ENCODE results near the gene ZNF880. TPM values are rescaled to one million over a fixed set of nuclear protein-coding genes. Genes with fewer than 3 reads are reported as not detected.

ZNF880 gene
- 6.7 and 6.9 TPM in 2 replicates for total RNA-seq (2022)
- percentile 50 among the genes with signal in this experiment for Bru-seq, nascent RNA
- BruChase-seq, experiment 1, labeled RNA remaining after a 6-hour chase = percentile 54 among the genes with signal in this experiment
- BruChase-seq, experiment 2, labeled RNA remaining after a 2-hour chase = percentile 50 among the genes with signal in this experiment
- long read RNA-seq, transcript ZNF880-206 (4 exons, 953 nt) = major isoform, 6 of 11 reads
- long read RNA-seq, partial matches to known transcripts = 0 of 11 reads
- long read RNA-seq, other reads (novel, unspliced or antisense) = 0 of 11 reads

DNA sequence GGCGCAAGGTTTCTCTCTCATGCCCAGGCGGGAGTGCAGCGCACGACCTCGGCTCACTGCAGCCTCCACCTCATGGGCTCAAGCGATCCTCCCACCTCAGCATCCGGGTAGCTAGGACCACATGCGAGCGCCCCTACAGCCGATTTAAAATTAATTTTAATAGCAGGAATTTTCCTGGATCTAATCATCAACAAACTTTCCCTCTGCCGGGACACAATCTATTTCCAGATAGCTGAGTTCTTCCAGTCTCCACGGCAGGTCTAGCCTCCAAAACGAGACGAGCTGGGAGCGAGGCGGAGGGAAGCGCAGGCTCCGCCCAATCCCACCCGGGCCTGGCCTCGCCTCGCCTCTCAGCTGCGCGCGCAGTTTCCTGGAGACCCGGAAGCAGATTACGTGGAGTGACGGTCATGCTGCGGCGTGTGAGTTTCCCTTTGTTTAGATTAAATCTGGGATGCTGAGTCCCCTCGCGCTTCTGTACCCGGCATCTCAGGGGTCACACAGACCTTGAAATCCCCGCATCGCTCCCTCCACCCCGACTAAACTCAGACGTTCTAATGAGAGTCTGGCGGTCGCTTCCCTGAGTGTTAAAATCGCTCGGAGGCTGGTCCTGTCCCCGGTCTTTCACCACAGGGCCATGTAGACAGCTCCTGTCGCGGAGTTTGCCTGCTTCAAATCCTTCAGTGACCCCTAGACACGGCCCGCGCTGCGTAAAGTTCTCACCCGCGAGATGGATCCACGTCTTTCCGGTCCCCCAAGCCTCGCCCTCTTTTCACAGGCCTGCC, at the start of gene ZNF880:
ZNF880 (plus strand) TSS at position 365 of the 782 bp plus-strand sequence; CDS start at position 408, 43 bp downstream.
- Mint-ChIP-seq H3K4me1 (ENCODE audit: insufficient read depth, unreplicated experiment) (no peaks in the 10 kb centered on the region), H3K27me3 (ENCODE audit: insufficient read depth, unreplicated experiment) (no peaks in the 10 kb centered on the region), H3K36me3 (ENCODE audit: insufficient read depth, unreplicated experiment) (peaks cover 12% of the 10 kb centered on the region), H3K4me3 (ENCODE audit: unreplicated experiment) (peak within 1 kb of the TSS; percentile 80), H3K9me3 (ENCODE audit: unreplicated experiment) (peaks cover 8% of the 10 kb centered on the region), H3K27ac (ENCODE audit: low read depth, unreplicated experiment) (peak within 1 kb of the TSS; percentile 86)
- ChIA-PET CTCF (interaction anchor here (0.6 kb wide), 1 partner anchor 479 kb away, joined by 4 read pairs; no protein-coding TSS in a partner anchor), POLR2A (no interaction called here)
- intact Hi-C loops (cut with micrococcal nuclease) = no loop called here
- peak; percentile 73 for DNase-seq (ENCODE audit: unreplicated experiment)
- TF ChIP-seq, protein P1, sequence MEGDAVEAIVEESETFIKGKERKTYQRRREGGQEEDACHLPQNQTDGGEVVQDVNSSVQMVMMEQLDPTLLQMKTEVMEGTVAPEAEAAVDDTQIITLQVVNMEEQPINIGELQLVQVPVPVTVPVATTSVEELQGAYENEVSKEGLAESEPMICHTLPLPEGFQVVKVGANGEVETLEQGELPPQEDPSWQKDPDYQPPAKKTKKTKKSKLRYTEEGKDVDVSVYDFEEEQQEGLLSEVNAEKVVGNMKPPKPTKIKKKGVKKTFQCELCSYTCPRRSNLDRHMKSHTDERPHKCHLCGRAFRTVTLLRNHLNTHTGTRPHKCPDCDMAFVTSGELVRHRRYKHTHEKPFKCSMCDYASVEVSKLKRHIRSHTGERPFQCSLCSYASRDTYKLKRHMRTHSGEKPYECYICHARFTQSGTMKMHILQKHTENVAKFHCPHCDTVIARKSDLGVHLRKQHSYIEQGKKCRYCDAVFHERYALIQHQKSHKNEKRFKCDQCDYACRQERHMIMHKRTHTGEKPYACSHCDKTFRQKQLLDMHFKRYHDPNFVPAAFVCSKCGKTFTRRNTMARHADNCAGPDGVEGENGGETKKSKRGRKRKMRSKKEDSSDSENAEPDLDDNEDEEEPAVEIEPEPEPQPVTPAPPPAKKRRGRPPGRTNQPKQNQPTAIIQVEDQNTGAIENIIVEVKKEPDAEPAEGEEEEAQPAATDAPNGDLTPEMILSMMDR (IDR thresholded peaks at IDR 0.05; ENCODE audit: unreplicated experiment) = no peak
- BruUV-seq (replicated peaks) = TSS peak; percentile 77

DNA sequence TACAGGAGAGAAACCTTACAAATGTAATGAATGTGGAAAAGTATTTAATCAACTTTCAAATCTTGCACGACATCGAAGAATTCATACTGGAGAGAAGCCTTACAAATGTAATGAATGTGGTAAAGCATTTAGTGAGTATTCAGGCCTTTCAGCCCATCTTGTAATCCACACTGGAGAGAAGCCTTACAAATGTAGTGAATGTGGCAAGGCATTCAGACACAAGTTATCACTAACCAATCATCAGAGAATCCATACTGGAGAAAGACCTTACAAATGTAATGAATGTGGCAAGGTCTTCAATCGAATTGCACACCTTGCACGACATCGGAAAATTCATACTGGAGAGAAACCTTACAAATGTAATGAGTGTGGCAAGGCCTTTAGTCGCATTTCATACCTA, 47.3 kb upstream of the ZNF880 start:
- no peak overlapping the region for H3K27ac Mint-ChIP-seq (ENCODE audit: low read depth, unreplicated experiment)
- no peaks in the 10 kb centered on the region for H3K4me1 Mint-ChIP-seq (ENCODE audit: insufficient read depth, unreplicated experiment)
- H3K9me3 Mint-ChIP-seq (ENCODE audit: unreplicated experiment) = peaks cover 37% of the 10 kb centered on the region
- peaks cover 62% of the 10 kb centered on the region for H3K36me3 Mint-ChIP-seq (ENCODE audit: insufficient read depth, unreplicated experiment)
- DNase-seq (ENCODE audit: unreplicated experiment) = no peak
- no TSS peak for BruUV-seq (replicated peaks)
- TF ChIP-seq, protein P1 (IDR thresholded peaks at IDR 0.05; ENCODE audit: unreplicated experiment) = no peak
- no peaks in the 10 kb centered on the region for H3K27me3 Mint-ChIP-seq (ENCODE audit: insufficient read depth, unreplicated experiment)
- ChIA-PET POLR2A (no interaction called here), CTCF (no interaction called here)
- H3K4me3 Mint-ChIP-seq (ENCODE audit: unreplicated experiment) = no peak overlapping the region
- intact Hi-C loops (cut with micrococcal nuclease) = no loop called here

DNA sequence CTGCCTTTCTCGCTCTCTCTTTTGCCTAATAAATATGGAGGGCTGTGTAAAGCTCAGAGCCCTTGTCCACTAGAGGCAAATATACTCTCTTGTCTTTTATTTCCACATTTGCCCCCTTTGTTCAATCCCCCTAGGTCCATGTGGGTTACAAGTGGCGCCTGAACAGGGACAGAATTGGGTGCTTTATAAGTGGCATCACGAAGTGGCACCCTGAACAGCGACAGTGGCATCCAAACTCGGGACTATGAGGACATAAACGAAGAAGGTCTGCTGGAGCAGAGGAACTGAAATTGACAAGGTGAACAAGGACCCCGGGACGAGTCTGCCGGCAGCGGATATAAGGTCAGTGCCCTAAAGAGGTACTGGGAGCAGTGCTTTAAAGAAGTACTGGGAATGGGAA, 38.0 kb upstream of the ZNF880 start:
- H3K9me3 Mint-ChIP-seq (ENCODE audit: unreplicated experiment) = peaks cover 27% of the 10 kb centered on the region
- no peaks in the 10 kb centered on the region for H3K27me3 Mint-ChIP-seq (ENCODE audit: insufficient read depth, unreplicated experiment)
- no peak for DNase-seq (ENCODE audit: unreplicated experiment)
- intact Hi-C loops (cut with micrococcal nuclease) = no loop called here
- H3K4me1 Mint-ChIP-seq (ENCODE audit: insufficient read depth, unreplicated experiment) = no peaks in the 10 kb centered on the region
- BruUV-seq (replicated peaks) = no TSS peak
- TF ChIP-seq, protein P1 (IDR thresholded peaks at IDR 0.05; ENCODE audit: unreplicated experiment) = no peak
- no peak overlapping the region for H3K4me3 Mint-ChIP-seq (ENCODE audit: unreplicated experiment)
- no peak overlapping the region for H3K27ac Mint-ChIP-seq (ENCODE audit: low read depth, unreplicated experiment)
- POLR2A ChIA-PET = no interaction called here
- H3K36me3 Mint-ChIP-seq (ENCODE audit: insufficient read depth, unreplicated experiment) = no peaks in the 10 kb centered on the region
- CTCF ChIA-PET = no interaction called here

DNA sequence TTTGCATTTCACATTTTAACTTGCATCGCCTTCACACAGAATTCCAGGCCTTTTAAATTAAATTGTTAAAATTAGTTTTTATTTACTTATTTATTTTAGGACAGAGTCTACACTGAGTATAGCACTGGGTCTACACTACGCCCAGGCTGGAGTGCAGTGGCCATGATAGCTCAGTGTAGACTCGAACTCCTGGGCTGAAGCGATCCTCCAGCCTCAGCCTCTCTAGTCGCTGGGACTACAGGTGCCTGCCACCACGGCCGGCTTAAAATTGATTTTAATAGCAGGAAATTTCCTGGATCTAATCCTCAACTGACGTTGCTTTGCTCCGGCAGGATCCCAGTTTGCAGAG, 34.0 kb upstream of the ZNF880 start:
- TF ChIP-seq, protein P1 (IDR thresholded peaks at IDR 0.05; ENCODE audit: unreplicated experiment) = no peak
- no peak for DNase-seq (ENCODE audit: unreplicated experiment)
- intact Hi-C loops (cut with micrococcal nuclease) = no loop called here
- ChIA-PET CTCF (no interaction called here), POLR2A (no interaction called here)
- peaks cover 39% of the 10 kb centered on the region for H3K9me3 Mint-ChIP-seq (ENCODE audit: unreplicated experiment)
- H3K27ac Mint-ChIP-seq (ENCODE audit: low read depth, unreplicated experiment) = no peak overlapping the region
- H3K4me3 Mint-ChIP-seq (ENCODE audit: unreplicated experiment) = no peak overlapping the region
- BruUV-seq (replicated peaks) = no TSS peak
- no peaks in the 10 kb centered on the region for H3K4me1 Mint-ChIP-seq (ENCODE audit: insufficient read depth, unreplicated experiment)
- H3K36me3 Mint-ChIP-seq (ENCODE audit: insufficient read depth, unreplicated experiment) = no peaks in the 10 kb centered on the region
- no peaks in the 10 kb centered on the region for H3K27me3 Mint-ChIP-seq (ENCODE audit: insufficient read depth, unreplicated experiment)
